HPDE6-E6E7 (cell line): ENCODE data around the gene EHBP1.
"Not testable (repeated sequence)": the region's sequence is repeated elsewhere in the genome, so short reads cannot be mapped to it uniquely, and the experiment has no call there.

Experiments
- DNase-seq: peaks from one replicate; pipeline ENCODE4 v3.0.0; 2011; ENCODE audit warnings: missing footprints; ENCODE audit errors: extremely low spot score

The EHBP1 gene

DNA sequence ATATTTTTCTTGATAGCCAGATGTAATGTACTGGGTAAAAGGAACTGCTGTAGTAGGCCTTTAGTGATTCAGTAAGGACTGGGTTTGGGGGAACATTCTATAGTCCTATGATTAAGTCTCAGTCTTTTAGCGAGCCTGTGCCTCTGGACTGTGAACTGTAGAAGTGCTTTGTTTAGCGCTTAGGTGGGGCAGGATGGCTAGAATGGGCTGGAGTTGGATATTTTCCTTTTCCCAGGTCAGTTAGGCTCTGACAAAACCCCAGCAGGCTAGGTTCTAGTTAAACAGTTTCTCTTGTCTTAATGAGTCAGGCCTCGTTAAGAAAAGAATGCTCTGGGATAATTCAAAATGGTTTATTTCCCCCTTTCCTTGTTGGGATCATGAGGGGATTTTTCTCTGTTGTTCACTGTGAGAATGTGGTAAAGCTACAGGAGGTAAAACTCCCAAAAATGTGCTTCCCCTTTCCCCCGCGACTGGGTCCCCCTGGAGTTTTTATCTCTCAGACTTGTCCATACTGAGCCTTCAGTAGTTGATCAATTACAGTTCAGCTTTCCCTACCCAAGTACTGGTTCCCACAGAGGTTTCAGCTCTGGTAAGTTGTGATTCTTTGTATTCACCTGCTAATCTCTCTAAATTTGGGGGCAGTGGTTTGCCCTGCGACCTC lies 31.5 kb downstream of the EHBP1 start:
- DNase-seq: no peak

DNA sequence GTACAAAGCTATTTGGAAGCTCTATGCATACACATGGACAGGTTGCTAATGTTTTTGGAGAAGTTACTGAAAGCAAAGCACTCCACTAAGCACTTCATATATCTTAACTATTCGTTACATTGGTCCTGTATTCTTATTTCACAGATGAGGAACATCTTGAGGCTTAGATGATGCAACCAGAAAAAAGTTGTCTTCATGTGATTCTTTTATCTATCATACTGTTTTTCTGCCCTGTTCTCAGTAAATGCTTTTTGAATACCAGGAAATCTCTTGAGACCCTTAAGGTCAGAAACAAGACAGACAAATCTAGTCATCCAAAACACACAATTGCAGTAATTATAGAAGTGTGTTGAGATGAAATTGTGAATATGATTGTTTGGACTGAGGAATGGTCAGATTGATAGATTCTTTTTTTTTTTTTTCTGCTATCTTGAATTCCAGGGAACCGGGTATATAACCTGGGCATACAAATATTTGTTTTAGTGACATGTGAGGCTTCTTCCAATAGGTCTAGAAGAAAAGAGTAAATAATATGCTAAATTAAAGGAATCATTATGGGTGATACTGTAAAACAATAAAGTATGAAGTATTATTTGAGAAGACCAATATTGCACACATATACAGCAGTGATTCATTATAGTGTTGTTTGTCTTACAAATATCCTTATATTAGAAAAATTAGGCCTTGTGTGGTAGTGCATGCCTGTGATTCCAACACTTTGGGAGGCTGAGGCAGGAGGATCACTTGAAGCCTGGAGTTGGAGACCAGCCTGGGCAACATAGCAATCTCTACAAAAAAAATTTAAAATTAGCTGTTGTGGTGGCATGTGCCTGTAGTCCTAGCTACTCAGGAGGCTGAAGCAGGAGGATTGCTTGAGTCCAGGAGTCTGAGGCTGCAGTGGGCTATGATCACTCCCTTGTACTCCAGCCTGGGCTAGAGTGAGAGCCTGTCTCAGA lies 33.7 kb downstream of the EHBP1 start:
- no peak for DNase-seq

DNA sequence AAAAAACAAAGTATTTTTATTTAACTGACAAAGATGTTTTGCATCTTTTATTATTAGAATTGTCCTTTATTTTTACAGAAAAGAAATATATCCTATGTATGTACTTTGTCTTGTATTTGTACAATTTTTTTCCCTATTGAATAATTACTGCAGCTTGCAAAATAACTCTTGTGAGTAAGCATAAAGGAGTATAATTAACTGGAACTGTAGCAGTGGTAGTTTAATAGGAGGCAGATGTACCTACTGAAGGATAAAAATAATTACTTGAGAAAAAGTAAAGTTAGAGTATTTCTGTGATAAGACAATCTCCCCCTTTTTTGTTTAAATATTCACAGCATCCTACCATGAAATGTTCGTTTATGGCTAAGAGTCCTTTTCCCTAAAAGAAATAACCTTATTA lies 34.7 kb downstream of the EHBP1 start:
- DNase-seq: no peak

DNA sequence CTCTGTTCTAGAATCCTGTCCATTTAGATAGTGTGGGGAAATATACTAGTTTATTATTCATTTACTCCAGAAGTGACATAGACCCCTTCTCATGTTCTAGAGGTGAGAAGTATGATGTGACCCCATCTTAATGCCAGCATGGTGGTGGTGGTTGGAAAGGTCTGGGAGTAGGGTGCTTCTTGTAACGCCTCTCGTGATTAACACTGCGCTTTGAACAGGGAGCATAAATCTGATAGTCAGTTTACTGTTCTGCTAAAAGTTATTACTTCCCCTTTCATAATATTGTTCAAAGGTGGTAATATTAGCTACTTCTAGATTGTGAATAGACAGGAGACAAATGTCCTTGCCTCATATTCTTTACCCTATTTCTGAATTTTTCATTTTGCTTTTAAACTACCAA lies 35.6 kb downstream of the EHBP1 start:
- no peak for DNase-seq

DNA sequence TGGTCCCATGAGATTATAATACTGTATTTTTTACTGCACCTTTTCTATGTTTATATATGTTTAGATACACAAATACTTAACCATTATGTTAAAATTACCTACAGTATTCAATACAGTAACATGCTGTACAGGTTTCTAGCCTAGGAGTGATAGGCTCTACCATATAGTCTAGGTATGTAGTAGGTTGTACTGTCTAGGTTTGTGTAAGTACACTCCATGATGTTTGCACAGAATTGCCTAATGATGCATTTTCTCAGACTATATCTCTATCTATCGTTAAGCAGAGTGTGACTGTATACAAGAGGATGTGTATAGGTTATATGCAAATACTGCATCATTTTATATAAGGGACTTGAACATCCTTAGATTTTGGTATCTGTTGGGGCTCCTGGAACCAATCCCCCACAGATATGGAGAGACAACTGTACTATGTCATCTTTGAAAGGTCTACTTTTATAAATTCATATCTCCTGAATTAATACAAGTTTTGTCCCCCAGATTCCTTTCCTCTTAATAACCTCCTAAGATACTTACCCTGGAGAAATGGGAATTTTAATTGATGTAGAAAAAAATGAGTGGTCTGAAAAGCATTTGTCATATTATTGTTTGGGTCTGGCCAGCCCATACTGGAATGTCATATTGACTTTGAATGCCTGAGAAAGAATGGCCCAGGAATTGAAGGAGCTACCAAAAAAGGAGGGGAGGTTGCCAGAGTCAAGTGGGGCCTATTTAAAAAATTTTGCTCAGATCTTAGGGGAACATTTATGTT lies 36.6 kb downstream of the EHBP1 start:
- no peak for DNase-seq

DNA sequence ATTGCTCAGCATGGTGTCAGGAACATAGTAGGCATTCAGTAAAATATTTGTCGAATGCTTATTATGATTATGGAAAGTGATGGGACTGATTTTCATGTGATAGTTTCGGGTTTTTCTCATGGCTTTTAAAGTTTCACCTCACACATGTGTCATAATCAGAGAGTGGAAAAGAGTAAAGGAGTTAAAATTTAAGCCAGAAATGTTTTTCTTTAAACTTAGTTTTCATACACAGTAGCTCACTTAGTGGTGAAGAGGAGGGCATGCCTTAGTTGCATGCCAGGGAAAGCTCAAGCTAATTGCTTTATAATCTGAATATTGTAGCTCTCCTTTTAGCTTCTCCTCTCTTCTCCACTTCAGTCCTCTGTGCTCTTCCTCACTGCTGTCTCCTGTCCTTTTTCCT lies 38.0 kb downstream of the EHBP1 start:
- DNase-seq: no peak

DNA sequence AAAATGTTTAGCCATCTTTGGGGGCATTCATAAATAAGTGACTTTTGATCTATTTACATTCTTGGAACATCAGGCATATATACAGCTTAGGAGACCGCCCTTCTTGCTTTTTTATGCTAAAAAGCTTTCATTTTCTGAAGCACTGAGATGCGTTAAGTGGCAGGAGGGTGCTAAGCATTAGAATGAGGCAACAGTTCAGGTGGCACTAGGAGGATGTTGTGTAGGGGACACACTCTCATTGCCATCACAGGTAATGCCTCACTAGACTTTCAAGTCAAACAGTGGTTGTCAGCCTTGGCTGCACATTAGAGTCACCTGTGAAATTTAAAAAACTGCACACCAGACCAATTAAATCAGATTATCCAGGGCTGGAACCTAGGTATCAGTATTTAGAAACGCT lies 39.1 kb downstream of the EHBP1 start:
- no peak for DNase-seq

DNA sequence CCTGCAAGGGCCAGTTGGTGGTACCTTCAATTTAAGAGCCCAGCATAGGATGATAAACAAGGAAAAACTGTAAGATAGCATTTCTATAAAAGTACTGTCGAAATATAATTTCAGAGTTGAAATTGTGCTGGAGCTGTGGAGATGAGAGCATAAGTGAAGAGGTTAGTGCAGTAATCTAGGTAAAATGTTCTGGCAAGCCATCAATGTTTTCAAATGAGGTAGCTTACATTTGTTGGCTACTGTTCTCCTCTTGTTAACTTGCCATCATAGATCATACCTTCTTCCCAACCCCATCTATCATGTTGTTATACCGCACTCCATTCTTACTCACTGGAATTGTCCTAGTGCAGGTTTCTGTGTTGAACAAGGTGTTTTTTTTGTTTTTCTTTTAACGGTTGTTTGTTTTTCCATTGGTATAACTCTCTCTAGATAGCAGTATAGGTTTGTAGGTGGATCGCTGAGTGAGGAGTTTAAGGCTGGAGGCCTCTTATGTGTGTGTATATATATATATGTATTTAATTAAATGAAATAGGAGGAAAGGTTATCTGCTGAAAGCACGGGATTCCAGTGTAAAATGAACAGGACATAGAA lies 40.5 kb downstream of the EHBP1 start:
- no peak for DNase-seq

DNA sequence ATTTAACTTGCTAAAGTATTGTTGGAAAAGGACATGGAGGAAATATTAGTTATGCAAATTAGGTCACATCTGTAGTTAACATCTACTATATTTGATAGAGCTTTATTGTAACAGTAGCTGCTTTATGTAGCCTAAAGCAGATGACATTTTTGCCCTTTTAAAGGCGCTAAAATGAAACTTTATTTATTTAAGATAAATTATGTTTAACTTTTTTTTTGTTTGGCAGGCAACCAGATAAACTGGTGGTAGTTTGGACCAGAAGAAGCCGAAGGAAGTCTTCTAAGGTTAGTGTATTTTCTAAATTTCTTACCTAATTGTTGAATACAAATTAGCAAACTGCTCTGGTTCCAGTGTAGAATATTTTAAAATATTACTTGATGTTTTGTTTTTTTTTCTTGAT lies 41.7 kb downstream of the EHBP1 start:
- no peak for DNase-seq

DNA sequence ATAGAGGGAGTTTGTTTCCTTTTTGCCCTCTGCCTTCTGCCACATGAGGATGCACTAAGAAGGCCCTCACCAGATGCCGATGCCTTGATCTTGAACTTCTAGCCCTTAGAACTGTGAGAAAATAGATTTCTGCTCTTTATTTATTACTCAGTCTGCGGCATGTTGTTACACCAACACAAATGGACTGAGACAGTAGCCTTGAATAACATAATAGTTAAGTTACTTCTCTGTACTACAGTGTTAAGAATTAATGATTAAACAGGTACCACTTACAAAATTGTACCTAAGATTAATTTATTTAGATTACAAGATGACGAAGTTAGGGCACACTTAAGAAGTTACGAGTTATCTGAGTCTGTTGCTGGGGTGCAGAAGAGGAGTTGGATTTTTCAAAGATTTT lies 42.4 kb downstream of the EHBP1 start:
- no peak for DNase-seq

DNA sequence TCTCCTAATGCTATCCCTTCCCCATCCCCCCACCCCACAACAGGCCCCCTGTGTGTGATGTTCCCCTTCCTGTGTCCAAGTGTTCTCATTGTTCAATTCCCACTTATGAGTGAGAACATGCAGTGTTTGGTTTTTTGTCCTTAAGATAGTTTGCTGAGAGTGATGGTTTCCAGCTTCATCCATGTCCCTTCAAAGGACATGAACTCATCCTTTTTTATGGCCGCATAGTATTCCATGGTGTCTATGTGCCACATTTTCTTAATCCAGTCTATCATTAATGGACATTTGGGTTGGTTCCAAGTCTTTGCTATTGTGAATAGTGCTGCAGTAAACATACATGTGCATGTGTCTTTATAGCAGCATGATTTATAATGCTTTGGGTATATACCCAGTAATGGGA lies 43.6 kb downstream of the EHBP1 start:
- not testable (repeated sequence) for DNase-seq

DNA sequence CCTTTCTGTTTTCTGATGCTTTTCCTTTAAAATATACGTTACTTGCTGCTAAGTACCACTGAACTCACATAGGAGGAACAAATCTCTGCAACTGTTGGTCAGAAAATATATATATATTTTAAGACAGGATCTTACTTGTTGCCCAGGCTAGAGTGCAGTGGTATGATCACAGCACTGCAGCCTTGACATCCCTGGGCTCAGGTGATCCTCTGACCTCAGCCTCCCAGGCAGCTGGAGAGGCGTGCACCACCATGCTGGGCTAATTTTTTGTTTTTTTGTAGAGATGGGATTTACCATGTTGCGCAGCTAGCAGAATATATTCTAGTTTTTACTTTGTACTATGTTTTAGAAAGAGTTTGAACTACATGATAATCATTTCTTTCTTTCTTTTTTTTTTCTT lies 51.5 kb downstream of the EHBP1 start:
- no peak for DNase-seq

DNA sequence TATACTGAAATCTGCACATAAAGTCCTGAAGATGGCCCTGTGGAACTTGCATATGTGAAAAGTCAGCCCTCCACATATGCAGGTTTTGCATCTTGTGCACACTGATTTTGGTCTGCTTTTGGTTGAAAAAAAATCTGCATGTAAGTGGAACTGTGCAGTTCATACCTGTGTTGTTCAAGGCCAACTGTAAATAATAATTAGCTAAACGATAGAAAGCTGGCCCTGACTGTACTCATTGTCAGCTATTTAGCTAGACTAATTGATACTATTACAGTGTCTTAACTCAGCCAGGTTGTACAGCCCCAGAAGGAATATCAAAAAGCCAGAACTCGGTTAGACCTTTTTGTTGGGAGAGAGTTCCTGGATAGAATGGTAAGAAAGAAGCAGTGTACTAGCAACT lies 54.5 kb downstream of the EHBP1 start:
- no peak for DNase-seq

DNA sequence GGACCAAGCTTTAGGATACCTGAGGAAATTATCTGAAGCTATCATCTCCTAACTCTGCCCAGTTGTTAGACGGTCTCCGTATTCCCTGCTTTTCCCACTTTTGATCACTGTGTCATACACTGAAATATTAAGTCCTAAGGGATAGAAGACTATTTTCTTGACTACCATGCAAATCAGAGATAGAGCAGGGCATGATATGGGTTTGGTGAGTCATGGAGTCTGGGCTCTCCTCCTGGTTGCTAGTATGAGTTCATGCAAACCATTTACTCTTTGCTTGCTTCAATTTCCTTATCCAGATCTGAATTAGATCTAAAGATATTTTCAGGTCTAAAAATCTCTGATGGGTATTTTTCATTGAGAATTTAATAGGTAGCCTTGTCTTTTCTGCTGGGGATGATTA lies 55.0 kb downstream of the EHBP1 start:
- DNase-seq: peak; percentile 36

DNA sequence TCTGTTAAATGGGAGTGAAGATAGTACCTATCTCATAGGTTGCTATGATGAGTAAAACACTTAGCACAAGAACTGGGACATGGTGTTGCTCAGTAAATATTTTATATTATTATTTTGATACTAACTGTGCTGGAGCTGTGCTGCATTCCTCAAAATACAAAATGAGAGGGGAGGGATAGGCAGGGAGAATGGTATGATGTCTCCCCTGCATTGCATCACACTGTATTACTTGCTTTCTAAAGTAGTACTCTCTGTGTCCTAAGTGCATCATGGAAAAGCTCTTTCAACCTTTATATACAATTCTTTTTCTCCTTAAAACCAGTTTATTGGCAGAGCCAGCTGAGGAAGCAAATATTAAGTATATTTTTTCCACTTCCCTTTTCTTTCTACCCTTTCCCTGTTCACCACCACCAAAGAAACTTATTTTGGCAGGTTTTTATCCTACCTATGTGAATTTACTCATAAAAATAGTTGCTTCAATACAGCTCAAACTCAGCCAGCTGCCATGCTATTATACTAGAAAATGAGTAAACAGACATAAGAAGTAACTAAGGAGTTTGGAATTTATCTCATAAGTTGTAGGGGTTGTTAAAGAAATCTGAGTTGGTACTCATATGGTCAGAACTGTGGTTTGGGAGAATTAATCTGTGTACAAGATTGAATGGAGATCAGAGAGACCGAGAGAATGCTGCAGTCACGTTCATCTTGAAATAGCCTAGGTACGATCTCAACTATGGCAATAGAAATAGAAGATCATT lies 60.3 kb downstream of the EHBP1 start:
- DNase-seq: no peak

DNA sequence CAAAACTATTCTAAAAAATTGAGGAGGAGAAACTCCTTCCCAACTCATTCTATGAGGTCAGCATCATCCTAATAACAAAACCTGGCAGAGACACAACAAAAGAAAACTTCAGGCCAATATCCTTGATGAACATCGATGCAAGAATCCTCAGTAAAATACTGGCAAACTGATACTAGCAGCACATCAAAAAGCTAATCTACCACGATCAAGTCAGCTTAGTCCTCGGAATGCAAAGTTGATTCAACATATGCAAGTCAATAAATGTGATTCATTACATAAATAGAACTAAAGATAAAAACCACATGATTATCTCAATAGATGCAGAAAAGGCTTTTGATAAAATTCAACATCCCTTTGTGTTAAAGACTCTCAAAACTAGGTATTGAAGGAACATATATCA lies 63.1 kb downstream of the EHBP1 start:
- no peak for DNase-seq

DNA sequence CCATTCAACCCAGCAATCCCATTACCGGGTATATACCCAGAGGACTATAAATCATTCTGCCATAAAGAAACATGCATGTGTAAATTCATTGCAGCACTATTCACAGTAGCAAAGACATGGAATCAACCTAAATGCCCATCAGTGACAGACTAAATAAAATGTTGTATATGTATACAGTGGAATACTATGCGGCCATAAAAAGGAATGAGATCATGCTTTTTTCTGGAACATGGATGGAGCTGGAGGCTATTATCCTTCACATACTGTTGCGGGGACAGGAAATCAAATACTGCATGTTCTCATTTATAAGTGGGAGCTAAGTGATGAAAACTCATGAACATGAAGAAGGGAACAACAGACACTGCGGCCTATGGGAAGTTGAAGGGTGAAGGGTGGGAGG lies 65.1 kb downstream of the EHBP1 start:
- DNase-seq: no peak

DNA sequence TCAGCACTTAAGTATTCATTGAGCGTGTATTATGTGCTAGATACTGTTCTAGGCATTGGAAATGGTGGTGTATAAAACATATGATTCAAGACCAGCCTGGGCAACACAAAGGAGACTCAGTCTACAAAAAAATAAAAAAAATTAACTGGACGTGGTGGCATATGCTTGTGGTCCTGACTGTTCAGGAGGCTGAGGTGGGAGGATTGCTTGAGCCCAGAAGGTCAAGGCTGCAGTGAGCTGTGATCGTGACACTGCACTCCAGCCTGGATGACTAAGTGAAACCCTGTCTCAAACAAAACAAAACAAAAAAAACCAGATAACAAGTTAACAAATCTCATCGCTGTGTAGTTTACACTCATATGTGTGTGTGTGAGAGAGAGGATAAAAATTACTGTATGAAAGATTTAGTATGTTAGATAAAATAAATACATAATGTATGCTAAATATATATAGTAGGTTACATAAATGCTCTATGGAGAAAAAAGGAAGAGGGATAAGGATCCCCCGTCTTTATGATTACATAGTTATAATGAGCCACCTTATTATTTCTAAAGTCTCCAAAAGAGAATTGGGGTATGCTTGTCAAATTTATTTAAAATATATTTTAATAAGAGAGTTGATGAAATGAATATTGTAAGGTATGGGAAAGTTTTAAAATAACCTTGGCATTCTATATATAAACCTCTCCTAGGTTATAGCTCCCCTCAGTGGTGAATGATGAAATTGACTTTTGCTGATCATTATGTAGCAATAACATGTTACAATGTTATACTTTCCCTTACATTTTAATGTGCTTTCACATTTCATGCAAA lies 69.2 kb downstream of the EHBP1 start:
- DNase-seq: no peak

DNA sequence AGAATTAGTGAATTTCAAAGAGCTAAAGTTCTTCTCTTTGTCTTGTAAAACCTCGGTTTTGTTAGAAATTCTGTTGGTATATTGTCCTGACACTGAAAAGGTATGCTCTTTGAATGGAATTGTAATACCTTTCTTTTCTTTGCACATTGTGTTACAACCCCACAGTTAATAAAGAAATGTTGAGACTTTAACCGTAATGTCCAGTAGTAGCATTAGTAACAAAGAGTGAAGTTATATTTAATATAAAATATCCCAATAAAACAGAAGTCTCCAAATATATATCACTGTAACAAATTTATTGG lies 69.8 kb downstream of the EHBP1 start:
- no peak for DNase-seq

DNA sequence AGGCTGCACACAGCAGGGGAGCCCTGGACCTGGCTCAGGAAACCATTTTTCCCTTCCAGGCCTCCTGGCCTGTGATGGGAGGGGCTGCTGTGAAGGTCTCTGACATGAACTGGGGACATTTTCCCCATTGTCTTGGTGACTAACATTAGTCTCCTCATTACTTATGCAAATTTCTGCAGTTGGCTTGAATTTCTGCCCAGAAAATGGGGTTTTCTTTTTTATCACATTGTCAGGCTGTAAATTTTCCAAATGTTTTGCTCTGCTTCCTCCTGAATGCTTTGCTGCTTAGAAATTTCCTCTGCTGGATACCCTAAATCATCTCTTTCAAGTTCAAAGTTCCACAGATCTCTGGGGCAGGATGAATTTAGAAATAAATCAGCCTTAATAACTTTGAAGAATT lies 78.2 kb downstream of the EHBP1 start:
- no peak for DNase-seq

DNA sequence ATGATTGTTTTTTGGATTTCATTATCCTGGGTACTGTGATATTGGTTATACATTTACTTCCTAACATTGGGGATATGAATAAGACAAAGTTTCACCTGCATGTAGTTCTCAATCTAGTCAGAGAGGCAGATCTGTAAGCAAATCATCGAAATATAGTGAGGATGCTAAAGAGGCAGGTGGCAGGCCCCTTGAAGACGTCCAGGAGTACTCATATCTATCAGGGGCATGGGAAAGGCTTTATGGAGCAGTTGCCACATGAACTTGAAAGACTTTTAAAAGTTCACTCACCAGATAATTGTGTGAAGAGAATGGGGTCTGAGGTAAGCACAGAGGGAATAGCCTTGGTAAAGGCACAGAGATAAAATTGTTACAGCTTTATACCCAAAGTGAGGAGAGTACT lies 78.8 kb downstream of the EHBP1 start:
- DNase-seq: no peak
